H9 (cell line): Measurements from ENCODE around the gene ACOXL. TPM values are rescaled to one million over a fixed set of nuclear protein-coding genes. Genes with fewer than 3 reads are reported as not detected.

Experiments used
- DNase-seq: peaks from one replicate; pipeline ENCODE4 v3.0.0-alpha.2; 2017
- H2AFZ ChIP-seq: one replicate; pipeline ENCODE4 v1.6.1; 2013; ENCODE audit warnings: mild to moderate bottlenecking, low read length, control low read depth, moderate library complexity
- H2AK5ac ChIP-seq: 2 replicates; pipeline ENCODE4 v1.6.1; 2013; ENCODE audit warnings: low read length, control low read depth, mixed read lengths; ENCODE audit not compliant: insufficient read length
- H2BK120ac ChIP-seq: one replicate; pipeline ENCODE4 v1.6.1; 2013; ENCODE audit warnings: low read depth, mild to moderate bottlenecking, low read length, control low read depth, inconsistent platforms; ENCODE audit not compliant: poor library complexity, severe bottlenecking
- H2BK12ac ChIP-seq: 2 replicates; pipeline ENCODE4 v1.6.1; 2013; ENCODE audit warnings: low read length, control low read depth, mixed read lengths, low read depth; ENCODE audit not compliant: insufficient read length
- H2BK15ac ChIP-seq: 2 replicates; pipeline ENCODE4 v1.6.1; 2013; ENCODE audit warnings: low read depth, low read length, control low read depth
- H2BK20ac ChIP-seq: one replicate; pipeline ENCODE4 v1.6.1; 2013; ENCODE audit warnings: low read depth, mild to moderate bottlenecking, low read length, control low read depth, inconsistent platforms; ENCODE audit not compliant: poor library complexity, severe bottlenecking
- H2BK5ac ChIP-seq: 2 replicates; pipeline ENCODE4 v1.6.1; 2013; ENCODE audit warnings: low read length, control low read depth, mixed read lengths; ENCODE audit not compliant: insufficient read length
- H3K14ac ChIP-seq: 2 replicates; pipeline ENCODE4 v1.6.1; 2013; ENCODE audit warnings: low read length, control low read depth; ENCODE audit not compliant: insufficient read depth
- H3K18ac ChIP-seq: 2 replicates; pipeline ENCODE4 v1.6.1; 2013; ENCODE audit warnings: low read depth, mild to moderate bottlenecking, mixed read lengths, low read length, control low read depth; ENCODE audit not compliant: insufficient read length
- H3K23ac ChIP-seq: 2 replicates; pipeline ENCODE4 v1.6.1; 2013; ENCODE audit warnings: low read length, control low read depth, mixed read lengths, low read depth; ENCODE audit not compliant: insufficient read length
- H3K23me2 ChIP-seq: 2 replicates; pipeline ENCODE4 v1.6.1; 2013; ENCODE audit warnings: low read depth, mild to moderate bottlenecking, mixed read lengths, low read length, control low read depth; ENCODE audit not compliant: insufficient read length, poor library complexity, severe bottlenecking
- H3K27ac ChIP-seq: 2 replicates; pipeline ENCODE4 v1.5.1; 2013; ENCODE audit warnings: low read length, control low read depth, mixed read lengths, low read depth; ENCODE audit not compliant: insufficient read length
- H3K27me3 ChIP-seq: 2 replicates; pipeline ENCODE4 v1.6.1; 2013; ENCODE audit warnings: low read length, control low read depth, inconsistent platforms; ENCODE audit not compliant: insufficient read depth
- H3K4ac ChIP-seq: 2 replicates; pipeline ENCODE4 v1.6.1; 2013; ENCODE audit warnings: low read depth, mild to moderate bottlenecking, control low read depth, inconsistent platforms, low read length, moderate library complexity
- H3K4me1 ChIP-seq: 2 replicates; pipeline ENCODE4 v1.6.1; 2013; ENCODE audit warnings: low read length, control low read depth, inconsistent platforms; ENCODE audit not compliant: insufficient read depth
- H3K4me2 ChIP-seq: 2 replicates; pipeline ENCODE4 v1.6.1; 2013; ENCODE audit warnings: low read length, control low read depth, mixed read lengths; ENCODE audit not compliant: insufficient read length, insufficient read depth
- H3K56ac ChIP-seq: 2 replicates; pipeline ENCODE4 v1.6.1; 2013; ENCODE audit warnings: low read depth, mild to moderate bottlenecking, mixed read lengths, low read length, control low read depth; ENCODE audit not compliant: insufficient read length
- H3K79me1 ChIP-seq: 2 replicates; pipeline ENCODE4 v1.6.1; 2013; ENCODE audit warnings: low read depth, mild to moderate bottlenecking, moderate library complexity, low read length, control low read depth, inconsistent platforms; ENCODE audit not compliant: insufficient read depth, poor library complexity, severe bottlenecking
- H3K79me2 ChIP-seq: 2 replicates; pipeline ENCODE4 v1.6.1; 2013; ENCODE audit warnings: low read length, control low read depth, inconsistent platforms; ENCODE audit not compliant: insufficient read depth
- H3K9ac ChIP-seq: 2 replicates; pipeline ENCODE4 v1.6.1; 2013; ENCODE audit warnings: low read length, control low read depth, mixed read lengths; ENCODE audit not compliant: insufficient read length; ENCODE audit errors: extremely low read depth
- H3K9me3 ChIP-seq: one replicate; pipeline ENCODE4 v1.6.1; 2013; ENCODE audit warnings: low read depth, low read length, inconsistent platforms; ENCODE audit not compliant: control insufficient read depth
- H3T11ph ChIP-seq: one replicate; pipeline ENCODE4 v1.6.1; 2013; ENCODE audit warnings: mild to moderate bottlenecking, low read length, control low read depth, inconsistent platforms
- H4K20me1 ChIP-seq: one replicate; pipeline ENCODE4 v1.6.1; 2013; ENCODE audit not compliant: control insufficient read depth, insufficient read length, insufficient read depth
- H4K5ac ChIP-seq: 2 replicates; pipeline ENCODE4 v1.6.1; 2013; ENCODE audit warnings: low read depth, mild to moderate bottlenecking, mixed read lengths, low read length, control low read depth; ENCODE audit not compliant: insufficient read length
- H4K8ac ChIP-seq: replicated peaks from 2 replicates; pipeline ENCODE4 v1.6.1; 2013; ENCODE audit warnings: low read length, control low read depth, mixed read lengths, low read depth; ENCODE audit not compliant: insufficient read length
- H4K91ac ChIP-seq: 2 replicates; pipeline ENCODE4 v1.6.1; 2013; ENCODE audit warnings: low read depth, mild to moderate bottlenecking, moderate library complexity, mixed read lengths, low read length, control low read depth; ENCODE audit not compliant: insufficient read length
- H3K27ac Mint-ChIP-seq, 3 experiments: 2 replicates in 2 of 3; 3 replicates in 1 of 3; pipeline ENCODE4 v1.8.0; 2020 to 2021; ENCODE audit warnings: mixed read lengths in 3 of 3, mild to moderate bottlenecking in 1 of 3, moderate library complexity in 1 of 3
- H3K27me3 Mint-ChIP-seq: 2 replicates; pipeline ENCODE4 v1.8.0; 2021; ENCODE audit warnings: low read depth, mild to moderate bottlenecking, moderate library complexity, mixed read lengths
- H3K36me3 Mint-ChIP-seq, 3 experiments: 2 replicates in 2 of 3; 3 replicates in 1 of 3; pipeline ENCODE4 v1.8.0; 2020 to 2021; ENCODE audit warnings: low read depth in 3 of 3, mixed read lengths in 3 of 3; ENCODE audit not compliant: insufficient read depth in 1 of 3
- H3K4me1 Mint-ChIP-seq, 2 experiments: 2 replicates each; pipeline ENCODE4 v1.8.0; 2020; ENCODE audit warnings: mixed read lengths in 2 of 2
- H3K4me3 Mint-ChIP-seq, 2 experiments: 2 replicates in 1 of 2; 3 replicates in 1 of 2; pipeline ENCODE4 v1.8.0; 2020 to 2021; ENCODE audit warnings: mild to moderate bottlenecking in 2 of 2, mixed read lengths in 2 of 2, moderate library complexity in 1 of 2
- H3K9me3 Mint-ChIP-seq, 2 experiments: 2 replicates in 1 of 2; 3 replicates in 1 of 2; pipeline ENCODE4 v1.8.0; 2020; ENCODE audit warnings: mild to moderate bottlenecking in 2 of 2, mixed read lengths in 2 of 2, moderate library complexity in 1 of 2
- CTCF ChIP-seq: fragments of 200-600 bp; sonication (generic); conservative IDR thresholded peaks from 3 replicates; pipeline ENCODE4 v1.8.0; 2021; ENCODE audit warnings: antibody characterized with exemption, mild to moderate bottlenecking
- WGBS: extraction: QIAGEN DNeasy Blood & Tissue Kit; methylation state at CpG from one replicate; pipeline ENCODE4 v1.1.7; 2013; ENCODE audit warnings: missing lambda C conversion rate, low lambda C conversion rate, mixed read lengths; ENCODE audit not compliant: insufficient read length; ENCODE audit errors: extremely low coverage; 5-methylcytosine and 5-hydroxymethylcytosine counted together
- total RNA-seq: library from RNA; stranded (reverse); gene quantifications from 2 replicates; pipeline ENCODE4 v1.2.1, GENCODE V29; 2021

The ACOXL gene
- total RNA-seq, 1 experiment from 2014 or later: 37.6 TPM

- H3K27me3 Mint-ChIP-seq: peaks cover 7% of the 10 kb centered on the region
- no peak overlapping the region for H2BK15ac ChIP-seq
Observed at GRCh38 chr2:110707386-110707965, 24.9 kb upstream of the ACOXL start.

More at GRCh38 chr2:110707386-110707965, 24.9 kb upstream of the ACOXL start:
- no peaks in the 10 kb centered on the region for H3K79me2 ChIP-seq
- no peak overlapping the region for H3K4me2 ChIP-seq
- H2BK120ac ChIP-seq: no peak overlapping the region
- no peak overlapping the region for H3K18ac ChIP-seq
- H3K9me3 ChIP-seq: no peaks in the 10 kb centered on the region
- no CpG with 5 or more reads among the region's 1 CpG for WGBS
- H3K23me2 ChIP-seq: no peaks in the 10 kb centered on the region
- H2BK12ac ChIP-seq: no peak overlapping the region
- H4K91ac ChIP-seq: no peak overlapping the region
- Mint-ChIP-seq H3K4me1 (peaks cover 16 to 17% of the 10 kb centered on the region in 2 experiments), H3K36me3 (no peaks in the 10 kb centered on the region), H3K27ac (no peak overlapping the region), H3K4me3 (no peak overlapping the region), H3K9me3 (no peaks in the 10 kb centered on the region)
- no peak overlapping the region for H3K14ac ChIP-seq
- no peak for DNase-seq
- no peak overlapping the region for H2AFZ ChIP-seq
- no peaks in the 10 kb centered on the region for H3K27me3 ChIP-seq
- H3K23ac ChIP-seq: no peak overlapping the region
- no peak overlapping the region for H4K8ac ChIP-seq
- no peak overlapping the region for H2AK5ac ChIP-seq
- H4K20me1 ChIP-seq: no peaks in the 10 kb centered on the region
- no peak overlapping the region for H3K56ac ChIP-seq
- no peak overlapping the region for H2BK20ac ChIP-seq
- H3K79me1 ChIP-seq: no peaks in the 10 kb centered on the region
- no peaks in the 10 kb centered on the region for H3K4me1 ChIP-seq
- H3K4ac ChIP-seq: no peak overlapping the region
- H3K9ac ChIP-seq: no peak overlapping the region
- no peak overlapping the region for H2BK5ac ChIP-seq
- no peak overlapping the region for H3K27ac ChIP-seq
- no peak overlapping the region for H4K5ac ChIP-seq
- no peak for TF ChIP-seq CTCF
- H3T11ph ChIP-seq: no peak overlapping the region
